ENCODE data around the gene PDZRN3. TPM values are rescaled to one million over a fixed set of nuclear protein-coding genes. Genes with fewer than 3 reads are reported as not detected.
A peak's percentile ranks its signal among the peaks of the same experiment; 100 is the strongest.

Gene PDZRN3
- total and polyA plus RNA-seq, 4 donors, result 7.3 to 36.4 (median 16.3) TPM

DNA sequence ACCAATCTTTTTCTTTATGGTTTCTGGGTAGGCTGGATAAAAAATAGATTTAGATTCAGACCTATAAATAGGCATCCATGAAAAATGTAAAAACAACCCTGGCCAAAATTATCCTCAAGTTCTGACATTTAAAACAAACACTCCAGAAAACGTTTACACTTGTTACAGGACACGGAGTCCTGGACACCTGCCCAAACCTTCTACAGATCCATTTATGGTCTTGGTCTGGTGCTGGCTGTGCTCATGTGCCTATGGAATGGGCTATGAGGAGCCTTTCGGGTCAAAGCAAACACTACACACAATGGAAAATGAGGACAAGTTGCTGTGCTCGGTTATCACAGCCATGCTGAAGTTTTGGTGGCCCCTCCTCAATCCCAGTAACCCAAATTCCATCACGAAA is 108.1 kb downstream of the PDZRN3 start:
- peaks cover 4 to 49% (median 9%) of the 10 kb centered on the region in 5 donors for H3K4me1 ChIP-seq (ENCODE audit: control insufficient read depth in 5 of 5, insufficient read depth in 5 of 5, low read length in 5 of 5)

GRCh38 chr3:73513260-73513659 is 111.5 kb downstream of the PDZRN3 start:
- 68 to 84% methylated on average over 5 of the region's 5 CpGs for WGBS, 2 donors
- H3K27me3 ChIP-seq (ENCODE audit: control insufficient read depth in 3 of 3, insufficient read depth in 3 of 3, low read length in 2 of 3), result no peaks in the 10 kb centered on the region
- no peaks in the 10 kb centered on the region for H3K9me3 ChIP-seq (ENCODE audit: control insufficient read depth in 4 of 4, insufficient read depth in 3 of 4, low read length in 3 of 4)
- ATAC-seq (ENCODE audit: insufficient read depth, low FRiP score), result no peak
- peaks cover 0 to 68% (median 6%) of the 10 kb centered on the region in 5 donors for H3K4me1 ChIP-seq (ENCODE audit: control insufficient read depth in 5 of 5, insufficient read depth in 5 of 5, low read length in 5 of 5)
- peak overlapping the region in 1 of 2 donors; percentile 56 for H3K9ac ChIP-seq (ENCODE audit: insufficient read depth in 1 of 2, low read length in 2 of 2)
- H3K27ac ChIP-seq (ENCODE audit: low read depth in 1 of 2, low read length in 1 of 2), result peak overlapping the region in 1 of 2 donors; percentile 66
- peak in 2 of 3 donors; percentile 54 to 63 for DNase-seq
- H3K36me3 ChIP-seq (ENCODE audit: control insufficient read depth in 4 of 4, insufficient read depth in 4 of 4, low read length in 4 of 4), result no peaks in the 10 kb centered on the region
- TF ChIP-seq, protein P1, sequence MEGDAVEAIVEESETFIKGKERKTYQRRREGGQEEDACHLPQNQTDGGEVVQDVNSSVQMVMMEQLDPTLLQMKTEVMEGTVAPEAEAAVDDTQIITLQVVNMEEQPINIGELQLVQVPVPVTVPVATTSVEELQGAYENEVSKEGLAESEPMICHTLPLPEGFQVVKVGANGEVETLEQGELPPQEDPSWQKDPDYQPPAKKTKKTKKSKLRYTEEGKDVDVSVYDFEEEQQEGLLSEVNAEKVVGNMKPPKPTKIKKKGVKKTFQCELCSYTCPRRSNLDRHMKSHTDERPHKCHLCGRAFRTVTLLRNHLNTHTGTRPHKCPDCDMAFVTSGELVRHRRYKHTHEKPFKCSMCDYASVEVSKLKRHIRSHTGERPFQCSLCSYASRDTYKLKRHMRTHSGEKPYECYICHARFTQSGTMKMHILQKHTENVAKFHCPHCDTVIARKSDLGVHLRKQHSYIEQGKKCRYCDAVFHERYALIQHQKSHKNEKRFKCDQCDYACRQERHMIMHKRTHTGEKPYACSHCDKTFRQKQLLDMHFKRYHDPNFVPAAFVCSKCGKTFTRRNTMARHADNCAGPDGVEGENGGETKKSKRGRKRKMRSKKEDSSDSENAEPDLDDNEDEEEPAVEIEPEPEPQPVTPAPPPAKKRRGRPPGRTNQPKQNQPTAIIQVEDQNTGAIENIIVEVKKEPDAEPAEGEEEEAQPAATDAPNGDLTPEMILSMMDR (IDR thresholded peaks at IDR 0.05; ENCODE audit: control extremely low read depth, extremely low read depth), result no peak
- H3K4me3 ChIP-seq, result no peak overlapping the region

More for the DNA sequence above, 108.1 kb downstream of the PDZRN3 start:
- H3K4me3 ChIP-seq, result no peak overlapping the region
- peak overlapping the region; percentile 42 to 74 for H3K27ac ChIP-seq (ENCODE audit: low read depth in 1 of 2, low read length in 1 of 2)
- H3K27me3 ChIP-seq (ENCODE audit: control insufficient read depth in 3 of 3, insufficient read depth in 3 of 3, low read length in 2 of 3), result no peaks in the 10 kb centered on the region
- ATAC-seq (ENCODE audit: insufficient read depth, low FRiP score), result peak; percentile 24
- TF ChIP-seq, protein P1 (IDR thresholded peaks at IDR 0.05; ENCODE audit: control extremely low read depth, extremely low read depth), result no peak
- no peaks in the 10 kb centered on the region for H3K36me3 ChIP-seq (ENCODE audit: control insufficient read depth in 4 of 4, insufficient read depth in 4 of 4, low read length in 4 of 4)
- peak in 2 of 3 donors; percentile 26 to 71 for DNase-seq
- no peak overlapping the region for H3K9ac ChIP-seq (ENCODE audit: insufficient read depth in 1 of 2, low read length in 2 of 2)
- no peaks in the 10 kb centered on the region for H3K9me3 ChIP-seq (ENCODE audit: control insufficient read depth in 4 of 4, insufficient read depth in 3 of 4, low read length in 3 of 4)
- 43 to 58% methylated on average over 5 of the region's 5 CpGs for WGBS, 2 donors

DNA sequence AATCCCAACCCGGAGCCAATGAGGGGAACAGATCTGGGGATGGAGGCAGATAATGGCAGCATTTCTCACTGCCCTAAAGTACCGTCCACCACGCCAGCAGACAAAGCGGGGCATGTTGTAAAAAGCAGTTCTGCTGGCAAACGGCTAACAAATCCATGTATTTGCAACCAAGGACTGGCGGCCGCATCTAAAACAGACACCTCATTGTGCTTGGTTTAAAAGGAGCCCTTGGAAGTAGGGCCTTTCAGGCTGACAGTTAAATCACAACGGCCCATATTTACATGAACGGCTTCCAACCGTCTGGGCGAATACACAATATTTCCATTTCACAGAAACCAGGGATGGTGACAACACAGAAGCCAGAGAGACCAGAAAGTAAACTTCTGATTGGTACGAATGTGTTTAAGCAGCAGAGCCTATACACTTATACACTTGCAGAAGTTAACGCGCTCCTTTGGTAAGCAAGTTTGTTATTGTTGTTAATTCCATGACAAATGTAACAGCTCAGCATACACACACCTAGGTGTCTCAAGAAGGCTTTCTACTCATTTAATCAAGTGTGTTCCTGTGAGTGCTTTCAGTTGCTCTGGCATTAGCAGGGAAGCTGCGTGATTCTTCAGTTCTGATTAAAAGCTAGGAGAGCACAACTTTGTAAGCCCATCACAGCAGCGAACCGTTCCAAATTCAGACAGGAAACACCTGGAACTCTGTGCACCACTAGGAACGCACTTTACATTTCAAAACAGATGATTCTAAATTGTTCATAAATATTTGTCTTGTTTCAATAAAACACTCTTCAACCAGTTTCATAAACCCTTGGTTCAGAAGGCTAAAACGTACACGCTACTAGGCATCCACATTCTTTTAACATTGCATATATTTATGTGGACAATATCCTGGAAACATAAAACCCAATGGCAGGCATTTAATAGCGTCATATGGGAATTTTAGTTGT is 112.9 kb downstream of the PDZRN3 start:
- Histone ChIP-seq H3K36me3 (ENCODE audit: control insufficient read depth in 4 of 4, insufficient read depth in 4 of 4, low read length in 4 of 4) (no peaks in the 10 kb centered on the region), H3K27ac (ENCODE audit: low read depth in 1 of 2, low read length in 1 of 2) (peak overlapping the region; percentile 7 to 44), H3K9me3 (ENCODE audit: control insufficient read depth in 4 of 4, insufficient read depth in 3 of 4, low read length in 3 of 4) (no peaks in the 10 kb centered on the region), H3K27me3 (ENCODE audit: control insufficient read depth in 3 of 3, insufficient read depth in 3 of 3, low read length in 2 of 3) (no peaks in the 10 kb centered on the region), H3K9ac (ENCODE audit: insufficient read depth in 1 of 2, low read length in 2 of 2) (peak overlapping the region in 1 of 2 donors; percentile 63), H3K4me1 (ENCODE audit: control insufficient read depth in 5 of 5, insufficient read depth in 5 of 5, low read length in 5 of 5) (peaks cover 0 to 64% (median 6%) of the 10 kb centered on the region in 5 donors), H3K4me3 (no peak overlapping the region)
- 61 to 63% methylated on average over 21 of the region's 21 CpGs for WGBS, 2 donors
- DNase-seq (peak; percentile 61 to 84 (median 84)), ATAC-seq (ENCODE audit: insufficient read depth, low FRiP score) (no peak)
- TF ChIP-seq, protein P1 (IDR thresholded peaks at IDR 0.05; ENCODE audit: control extremely low read depth, extremely low read depth), result no peak
